A549 (cell line): ENCODE data around the gene HNRNPLL. TPM values are rescaled to one million over a fixed set of nuclear protein-coding genes. Genes with fewer than 3 reads are reported as not detected.

Experiments
- CBX2 ChIP-seq: fragments of 200-600 bp; sonication (generic); IDR thresholded peaks from 2 replicates; pipeline ENCODE4 v1.6.1; 2016; ENCODE audit warnings: low read depth, mild to moderate bottlenecking, borderline replicate concordance
- CEBPB ChIP-seq, 2 experiments: fragments of >200 bp in 1 of 2; sonication (Bioruptor Twin) in 1 of 2; formaldehyde crosslinking in 1 of 2; IDR thresholded peaks; 2 replicates each; pipeline ENCODE4 v1.6.1; 2012 to 2016
- CHD2 ChIP-seq: fragments of 150-350 bp; IDR thresholded peaks from 2 replicates; pipeline ENCODE4 v1.6.1; 2014; ENCODE audit warnings: low read length; ENCODE audit not compliant: partially characterized antibody
- EHF ChIP-seq: fragments of 250-450 bp; sonication (Bioruptor Pico); IDR thresholded peaks from 2 replicates; pipeline ENCODE4 v1.5.0; 2020; ENCODE audit warnings: mild to moderate bottlenecking
- EP300 ChIP-seq, 2 experiments: fragments of >200 bp; sonication (Bioruptor Twin); formaldehyde crosslinking; IDR thresholded peaks; 2 replicates in 1 of 2; 3 replicates in 1 of 2; pipeline ENCODE4 v1.6.1; 2016 to 2017
- ESRRA ChIP-seq: fragments of 150-350 bp; IDR thresholded peaks from 2 replicates; pipeline ENCODE4 v1.6.1; 2014; ENCODE audit warnings: mild to moderate bottlenecking, low read length, borderline replicate concordance
- FOSB ChIP-seq: fragments of 250-450 bp; sonication (Bioruptor Pico); IDR thresholded peaks from 2 replicates; pipeline ENCODE4 v1.5.0; 2020; ENCODE audit warnings: mild to moderate bottlenecking, moderate library complexity
- HEYL ChIP-seq: fragments of 250-450 bp; sonication (Bioruptor Pico); IDR thresholded peaks from 2 replicates; pipeline ENCODE4 v1.8.0; 2021; ENCODE audit warnings: mild to moderate bottlenecking, moderate library complexity
- MAFK ChIP-seq: fragments of 450-650 bp; IDR thresholded peaks from 2 replicates; pipeline ENCODE4 v1.6.1; 2014; ENCODE audit not compliant: partially characterized antibody
- MYC ChIP-seq: IDR thresholded peaks from 2 replicates; pipeline ENCODE4 v1.6.1; 2012; ENCODE audit warnings: mild to moderate bottlenecking, inconsistent platforms, low read length, improper control_type of control experiment, borderline replicate concordance
- PHF8 ChIP-seq: fragments of 200-600 bp; sonication (generic); IDR thresholded peaks from 2 replicates; pipeline ENCODE4 v1.6.1; 2016; ENCODE audit warnings: low read depth, mild to moderate bottlenecking, antibody characterized with exemption, moderate library complexity, borderline replicate concordance
- POLR2AphosphoS2 ChIP-seq: conservative IDR thresholded peaks from 2 replicates; pipeline ENCODE4 v1.6.1; 2012; ENCODE audit warnings: low read length, improper control_type of control experiment, inconsistent platforms
- RFX5 ChIP-seq: fragments of 450-650 bp; IDR thresholded peaks from 2 replicates; pipeline ENCODE4 v1.7.1; 2014; ENCODE audit warnings: antibody characterized with exemption, mild to moderate bottlenecking, moderate library complexity
- SMC3 ChIP-seq: fragments of >200 bp; sonication (Bioruptor Twin); formaldehyde crosslinking; IDR thresholded peaks from 3 replicates; pipeline ENCODE4 v1.6.1; 2018; ENCODE audit warnings: inconsistent platforms
- TFCP2L1 ChIP-seq: fragments of 250-450 bp; sonication (Bioruptor Pico); IDR thresholded peaks from 2 replicates; pipeline ENCODE4 v1.5.0; 2021; ENCODE audit warnings: mild to moderate bottlenecking
- ZFP36 ChIP-seq: fragments of 450-650 bp; IDR thresholded peaks from 2 replicates; pipeline ENCODE4 v1.6.1; 2014; ENCODE audit warnings: borderline replicate concordance; ENCODE audit not compliant: partially characterized antibody
- ZNF302 ChIP-seq: fragments of 250-450 bp; sonication (Bioruptor Pico); IDR thresholded peaks from 2 replicates; pipeline ENCODE4 v1.9.0; 2021; ENCODE audit warnings: inconsistent platforms, mild to moderate bottlenecking, moderate library complexity
- polyA plus RNA-seq, 4 experiments: library from polyadenylated mRNA; depleted of rRNA in 3 of 4; stranded (reverse); fragments of >200 nt; fragmentation: RNase III in 1 of 4; extraction: RNeasy Plus Mini Kit Qiagen cat#74134 plus additional on column Dnase treatment in 1 of 4; gene quantifications; 2 replicates in 3 of 4; 3 replicates in 1 of 4; pipeline ENCODE4 v1.2.3, GENCODE V29; 2011 to 2017
- TF ChIP-seq, protein P1 (sequence below): fragments of >200 bp; sonication (Bioruptor Twin); formaldehyde crosslinking; IDR thresholded peaks from 3 replicates; pipeline ENCODE4 v1.6.1; 2016
- TF ChIP-seq, protein P2 (sequence below): fragments of >200 bp; sonication (Bioruptor Twin); formaldehyde crosslinking; IDR thresholded peaks from 2 replicates; pipeline ENCODE4 v1.6.1; 2016
- TF ChIP-seq, protein P3 (sequence below): fragments of 450-650 bp; IDR thresholded peaks from 2 replicates; pipeline ENCODE4 v1.6.1; 2014; ENCODE audit warnings: antibody characterized with exemption
- TF ChIP-seq, protein P4 (sequence below): IDR thresholded peaks from 2 replicates; pipeline ENCODE4 v1.6.1; 2012
- TF ChIP-seq, protein P5 (sequence below): IDR thresholded peaks from 2 replicates; pipeline ENCODE4 v1.6.1; 2012; ENCODE audit warnings: low read depth, borderline replicate concordance
- TF ChIP-seq, protein P6 (sequence below): fragments of 200-600 bp; sonication (generic); IDR thresholded peaks from 2 replicates; pipeline ENCODE4 v1.6.1; 2016; ENCODE audit warnings: antibody characterized with exemption, mild to moderate bottlenecking, moderate library complexity
- TF ChIP-seq, protein P7 (sequence below): fragments of 250-450 bp; sonication (Bioruptor Pico); IDR thresholded peaks from 2 replicates; pipeline ENCODE4 v1.5.0; 2021; ENCODE audit warnings: mild to moderate bottlenecking, moderate library complexity, borderline replicate concordance

Gene HNRNPLL
- polyA plus RNA-seq, 2 of the 4 experiments (the other 2 are of a cell fraction): 39.0 to 73.8 TPM

DNA sequence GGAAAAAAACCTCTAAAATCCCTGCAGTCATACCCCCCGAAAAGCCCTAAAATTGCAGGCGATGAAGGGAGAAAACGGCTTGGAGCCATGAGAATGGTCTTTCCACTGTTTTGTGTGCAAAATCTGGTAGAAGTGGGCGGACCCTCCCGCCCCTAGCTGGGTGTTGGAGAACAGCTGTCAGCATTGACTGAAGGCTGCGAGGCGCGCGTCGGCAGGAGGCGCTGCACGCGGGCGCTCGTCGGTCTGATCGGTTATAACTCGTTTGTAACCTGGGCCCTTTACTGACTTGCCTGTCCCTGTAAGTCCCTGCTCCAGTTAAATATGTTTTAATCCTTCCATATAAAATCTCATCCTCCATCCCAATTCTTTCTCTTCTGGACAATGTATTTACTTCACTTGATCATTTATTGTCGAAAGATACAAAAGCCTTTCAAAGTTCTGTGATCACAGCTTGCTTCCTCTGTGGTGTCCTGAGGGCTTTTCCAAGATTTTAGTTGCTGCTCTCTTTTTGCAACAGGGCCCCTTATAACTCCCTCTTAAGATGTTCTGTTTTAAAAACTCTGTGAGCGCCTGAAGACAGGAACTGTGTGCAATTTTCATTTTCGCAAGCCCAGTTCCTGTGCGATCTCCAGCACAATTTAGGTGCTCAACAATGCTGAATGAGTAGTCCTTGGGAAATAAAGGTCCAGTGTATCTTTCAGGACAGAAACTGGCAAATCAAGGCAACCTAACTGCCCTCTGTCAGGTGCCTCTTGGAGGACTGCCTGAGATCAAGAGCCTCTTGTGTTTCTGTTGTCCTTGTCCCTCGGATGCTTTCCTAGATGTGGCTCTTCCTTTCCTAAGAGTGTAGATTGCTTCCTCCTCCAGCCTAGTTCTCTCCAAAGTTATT is 918 bp upstream of the HNRNPLL start (continued):
- TF ChIP-seq, protein P1, sequence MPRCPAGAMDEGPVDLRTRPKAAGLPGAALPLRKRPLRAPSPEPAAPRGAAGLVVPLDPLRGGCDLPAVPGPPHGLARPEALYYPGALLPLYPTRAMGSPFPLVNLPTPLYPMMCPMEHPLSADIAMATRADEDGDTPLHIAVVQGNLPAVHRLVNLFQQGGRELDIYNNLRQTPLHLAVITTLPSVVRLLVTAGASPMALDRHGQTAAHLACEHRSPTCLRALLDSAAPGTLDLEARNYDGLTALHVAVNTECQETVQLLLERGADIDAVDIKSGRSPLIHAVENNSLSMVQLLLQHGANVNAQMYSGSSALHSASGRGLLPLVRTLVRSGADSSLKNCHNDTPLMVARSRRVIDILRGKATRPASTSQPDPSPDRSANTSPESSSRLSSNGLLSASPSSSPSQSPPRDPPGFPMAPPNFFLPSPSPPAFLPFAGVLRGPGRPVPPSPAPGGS: no peak
- TF ChIP-seq, protein P2, sequence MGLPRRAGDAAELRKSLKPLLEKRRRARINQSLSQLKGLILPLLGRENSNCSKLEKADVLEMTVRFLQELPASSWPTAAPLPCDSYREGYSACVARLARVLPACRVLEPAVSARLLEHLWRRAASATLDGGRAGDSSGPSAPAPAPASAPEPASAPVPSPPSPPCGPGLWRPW: no peak
- TF ChIP-seq ESRRA (no peak), FOSB (no peak), RFX5 (no peak), HEYL (no peak), MYC (no peak; the same call in 1 of the 2 replicates), TFCP2L1 (CRISPR knock-in tag) (no peak), CEBPB (IDR thresholded peaks at IDR 0.05) (no peak), CBX2 (no peak), CHD2 (no peak), EP300 (IDR thresholded peaks at IDR 0.05) (no peak), EHF (CRISPR knock-in tag) (no peak), POLR2AphosphoS2 (no peak), SMC3 (peak; percentile 98), ZNF302 (CRISPR knock-in tag) (no peak), MAFK (no peak), PHF8 (peak; percentile 82), ZFP36 (no peak)
- TF ChIP-seq, protein P3, sequence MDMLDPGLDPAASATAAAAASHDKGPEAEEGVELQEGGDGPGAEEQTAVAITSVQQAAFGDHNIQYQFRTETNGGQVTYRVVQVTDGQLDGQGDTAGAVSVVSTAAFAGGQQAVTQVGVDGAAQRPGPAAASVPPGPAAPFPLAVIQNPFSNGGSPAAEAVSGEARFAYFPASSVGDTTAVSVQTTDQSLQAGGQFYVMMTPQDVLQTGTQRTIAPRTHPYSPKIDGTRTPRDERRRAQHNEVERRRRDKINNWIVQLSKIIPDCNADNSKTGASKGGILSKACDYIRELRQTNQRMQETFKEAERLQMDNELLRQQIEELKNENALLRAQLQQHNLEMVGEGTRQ: no peak
- TF ChIP-seq, protein P4, sequence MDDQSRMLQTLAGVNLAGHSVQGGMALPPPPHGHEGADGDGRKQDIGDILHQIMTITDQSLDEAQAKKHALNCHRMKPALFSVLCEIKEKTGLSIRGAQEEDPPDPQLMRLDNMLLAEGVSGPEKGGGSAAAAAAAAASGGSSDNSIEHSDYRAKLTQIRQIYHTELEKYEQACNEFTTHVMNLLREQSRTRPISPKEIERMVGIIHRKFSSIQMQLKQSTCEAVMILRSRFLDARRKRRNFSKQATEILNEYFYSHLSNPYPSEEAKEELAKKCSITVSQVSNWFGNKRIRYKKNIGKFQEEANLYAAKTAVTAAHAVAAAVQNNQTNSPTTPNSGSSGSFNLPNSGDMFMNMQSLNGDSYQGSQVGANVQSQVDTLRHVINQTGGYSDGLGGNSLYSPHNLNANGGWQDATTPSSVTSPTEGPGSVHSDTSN: no peak; the same call in 1 of the 2 replicates
- TF ChIP-seq, protein P5, sequence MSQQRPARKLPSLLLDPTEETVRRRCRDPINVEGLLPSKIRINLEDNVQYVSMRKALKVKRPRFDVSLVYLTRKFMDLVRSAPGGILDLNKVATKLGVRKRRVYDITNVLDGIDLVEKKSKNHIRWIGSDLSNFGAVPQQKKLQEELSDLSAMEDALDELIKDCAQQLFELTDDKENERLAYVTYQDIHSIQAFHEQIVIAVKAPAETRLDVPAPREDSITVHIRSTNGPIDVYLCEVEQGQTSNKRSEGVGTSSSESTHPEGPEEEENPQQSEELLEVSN: peak; percentile 70; the same call in 1 of the 2 replicates
- TF ChIP-seq, protein P6, sequence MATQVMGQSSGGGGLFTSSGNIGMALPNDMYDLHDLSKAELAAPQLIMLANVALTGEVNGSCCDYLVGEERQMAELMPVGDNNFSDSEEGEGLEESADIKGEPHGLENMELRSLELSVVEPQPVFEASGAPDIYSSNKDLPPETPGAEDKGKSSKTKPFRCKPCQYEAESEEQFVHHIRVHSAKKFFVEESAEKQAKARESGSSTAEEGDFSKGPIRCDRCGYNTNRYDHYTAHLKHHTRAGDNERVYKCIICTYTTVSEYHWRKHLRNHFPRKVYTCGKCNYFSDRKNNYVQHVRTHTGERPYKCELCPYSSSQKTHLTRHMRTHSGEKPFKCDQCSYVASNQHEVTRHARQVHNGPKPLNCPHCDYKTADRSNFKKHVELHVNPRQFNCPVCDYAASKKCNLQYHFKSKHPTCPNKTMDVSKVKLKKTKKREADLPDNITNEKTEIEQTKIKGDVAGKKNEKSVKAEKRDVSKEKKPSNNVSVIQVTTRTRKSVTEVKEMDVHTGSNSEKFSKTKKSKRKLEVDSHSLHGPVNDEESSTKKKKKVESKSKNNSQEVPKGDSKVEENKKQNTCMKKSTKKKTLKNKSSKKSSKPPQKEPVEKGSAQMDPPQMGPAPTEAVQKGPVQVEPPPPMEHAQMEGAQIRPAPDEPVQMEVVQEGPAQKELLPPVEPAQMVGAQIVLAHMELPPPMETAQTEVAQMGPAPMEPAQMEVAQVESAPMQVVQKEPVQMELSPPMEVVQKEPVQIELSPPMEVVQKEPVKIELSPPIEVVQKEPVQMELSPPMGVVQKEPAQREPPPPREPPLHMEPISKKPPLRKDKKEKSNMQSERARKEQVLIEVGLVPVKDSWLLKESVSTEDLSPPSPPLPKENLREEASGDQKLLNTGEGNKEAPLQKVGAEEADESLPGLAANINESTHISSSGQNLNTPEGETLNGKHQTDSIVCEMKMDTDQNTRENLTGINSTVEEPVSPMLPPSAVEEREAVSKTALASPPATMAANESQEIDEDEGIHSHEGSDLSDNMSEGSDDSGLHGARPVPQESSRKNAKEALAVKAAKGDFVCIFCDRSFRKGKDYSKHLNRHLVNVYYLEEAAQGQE: no peak
- TF ChIP-seq, protein P7, sequence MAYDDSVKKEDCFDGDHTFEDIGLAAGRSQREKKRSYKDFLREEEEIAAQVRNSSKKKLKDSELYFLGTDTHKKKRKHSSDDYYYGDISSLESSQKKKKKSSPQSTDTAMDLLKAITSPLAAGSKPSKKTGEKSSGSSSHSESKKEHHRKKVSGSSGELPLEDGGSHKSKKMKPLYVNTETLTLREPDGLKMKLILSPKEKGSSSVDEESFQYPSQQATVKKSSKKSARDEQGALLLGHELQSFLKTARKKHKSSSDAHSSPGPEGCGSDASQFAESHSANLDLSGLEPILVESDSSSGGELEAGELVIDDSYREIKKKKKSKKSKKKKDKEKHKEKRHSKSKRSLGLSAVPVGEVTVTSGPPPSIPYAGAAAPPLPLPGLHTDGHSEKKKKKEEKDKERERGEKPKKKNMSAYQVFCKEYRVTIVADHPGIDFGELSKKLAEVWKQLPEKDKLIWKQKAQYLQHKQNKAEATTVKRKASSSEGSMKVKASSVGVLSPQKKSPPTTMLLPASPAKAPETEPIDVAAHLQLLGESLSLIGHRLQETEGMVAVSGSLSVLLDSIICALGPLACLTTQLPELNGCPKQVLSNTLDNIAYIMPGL (CRISPR knock-in tag): peak; percentile 73; the same call in 1 of the 2 replicates
